SK-N-SH (cell line): ENCODE data around the gene AFAP1. TPM values are rescaled to one million over a fixed set of nuclear protein-coding genes. Genes with fewer than 3 reads are reported as not detected.

Source experiments
- CTCF ChIA-PET: fragments of 300-600, 350-600 bp; formaldehyde crosslinking; extraction: SDS; loops from one replicate; lab custom pipeline; 2021; lab: Yijun Ruan, JAX
- POLR2A ChIA-PET: fragments of 350-600 bp; sonication (Branson Sonifier 250); formaldehyde crosslinking; extraction: SDS; loops from one replicate; lab custom pipeline; 2020; ENCODE audit warnings: antibody characterized with exemption, inconsistent platforms; lab: Yijun Ruan, JAX
- DNase-seq: peaks from one replicate; pipeline ENCODE4 v3.0.0; 2012
- H2AFZ ChIP-seq: fragments of 200-600 bp; sonication (generic); 2 replicates; pipeline ENCODE4 v1.8.1; 2016; ENCODE audit warnings: antibody characterized with exemption, mild to moderate bottlenecking, low read depth
- H3F3A ChIP-seq: fragments of 200-600 bp; sonication (generic); replicated peaks from 2 replicates; pipeline ENCODE3; 2016; ENCODE audit warnings: antibody characterized with exemption, mild to moderate bottlenecking; ENCODE audit not compliant: insufficient read depth
- H3K27ac ChIP-seq, 2 experiments: fragments of 200-500 bp in 1 of 2; fragments of 200-600 bp in 1 of 2; sonication (Bioruptor generic) in 1 of 2; sonication (generic), shearing (Covaris generic) in 1 of 2; 2 replicates each; pipeline versions ENCODE4 v1.5.1 to v1.6.1; 2014 to 2016; ENCODE audit warnings: low read depth in 2 of 2, inconsistent platforms in 1 of 2, low read length in 1 of 2, mild to moderate bottlenecking in 1 of 2, mixed read lengths in 1 of 2
- H3K27me3 ChIP-seq: fragments of 200-600 bp; sonication (generic), shearing (Covaris generic); 2 replicates; pipeline ENCODE4 v1.6.1; 2016; ENCODE audit warnings: mixed run types; ENCODE audit not compliant: insufficient read depth
- H3K36me3 ChIP-seq, 2 experiments: fragments of 200-500 bp in 1 of 2; fragments of 200-600 bp in 1 of 2; sonication (Bioruptor generic) in 1 of 2; sonication (generic) in 1 of 2; replicated peaks in 1 of 2; 2 replicates each; pipeline versions ENCODE3 to v1.5.1; 2014 to 2016; ENCODE audit warnings: low read length in 1 of 2, mild to moderate bottlenecking in 1 of 2; ENCODE audit not compliant: insufficient read depth in 2 of 2, control insufficient read depth in 1 of 2
- H3K4me1 ChIP-seq, 2 experiments: fragments of 200-500 bp in 1 of 2; fragments of 200-600 bp in 1 of 2; sonication (Bioruptor generic) in 1 of 2; sonication (generic), shearing (Covaris generic) in 1 of 2; 2 replicates each; pipeline versions ENCODE4 v1.5.1 to v1.6.1; 2014 to 2016; ENCODE audit warnings: low read depth in 1 of 2, low read length in 1 of 2, mixed run types in 1 of 2; ENCODE audit not compliant: insufficient read depth in 2 of 2, control insufficient read depth in 1 of 2
- H3K4me2 ChIP-seq: fragments of 200-600 bp; sonication (generic), shearing (Covaris generic); 2 replicates; pipeline ENCODE4 v1.6.1; 2017; ENCODE audit warnings: mixed run types
- H3K4me3 ChIP-seq, 2 experiments: fragments of 200-500 bp in 1 of 2; fragments of 200-600 bp in 1 of 2; sonication (Bioruptor generic) in 1 of 2; sonication (generic), shearing (Covaris generic) in 1 of 2; 2 replicates each; pipeline versions ENCODE4 v1.5.1 to v1.8.1; 2014 to 2016; ENCODE audit warnings: low read depth in 2 of 2, inconsistent platforms in 1 of 2, low read length in 1 of 2, mild to moderate bottlenecking in 1 of 2, mixed read lengths in 1 of 2, moderate library complexity in 1 of 2
- H3K79me2 ChIP-seq: fragments of 200-600 bp; sonication (generic); 2 replicates; pipeline ENCODE4 v1.8.1; 2017; ENCODE audit warnings: mild to moderate bottlenecking; ENCODE audit not compliant: insufficient read depth
- H3K9ac ChIP-seq: fragments of 200-600 bp; sonication (generic); 2 replicates; pipeline ENCODE4 v1.6.1; 2017; ENCODE audit warnings: mixed run types
- H3K9me2 ChIP-seq: fragments of 200-600 bp; sonication (generic); 2 replicates; pipeline ENCODE4 v1.6.1; 2017; ENCODE audit warnings: mixed run types
- H3K9me3 ChIP-seq: fragments of 200-600 bp; sonication (generic); 2 replicates; pipeline ENCODE4 v1.6.1; 2017; ENCODE audit warnings: mixed run types, mild to moderate bottlenecking, moderate library complexity
- H4K20me1 ChIP-seq: fragments of 200-600 bp; sonication (generic); 2 replicates; pipeline ENCODE4 v1.6.1; 2017; ENCODE audit warnings: mild to moderate bottlenecking, mixed run types; ENCODE audit not compliant: insufficient read depth
- CHD2 ChIP-seq: fragments of 150-350 bp; IDR thresholded peaks from 2 replicates; pipeline ENCODE4 v1.6.1; 2018; ENCODE audit warnings: low read length; ENCODE audit not compliant: partially characterized antibody
- CTCF ChIP-seq: fragments of 200-600 bp; sonication (generic); IDR thresholded peaks from 2 replicates; pipeline ENCODE4 v1.6.1; 2017; ENCODE audit warnings: antibody characterized with exemption, mild to moderate bottlenecking, moderate library complexity
- EZH2phosphoT487 ChIP-seq: fragments of 200-600 bp; sonication (generic); IDR thresholded peaks from 2 replicates; pipeline ENCODE4 v1.6.1; 2017; ENCODE audit warnings: low read depth, mixed run types, mild to moderate bottlenecking, antibody characterized with exemption, moderate library complexity, borderline replicate concordance
- FOSL2 ChIP-seq: IDR thresholded peaks from 2 replicates; pipeline ENCODE4 v1.4.0; 2012; ENCODE audit warnings: low read depth, mild to moderate bottlenecking, moderate library complexity, borderline replicate concordance
- FOXJ3 ChIP-seq: sonication (generic); formaldehyde crosslinking; IDR thresholded peaks from 2 replicates; pipeline ENCODE4 v1.5.1; 2020; ENCODE audit warnings: mild to moderate bottlenecking, missing genetic modification reagents
- FOXM1 ChIP-seq: IDR thresholded peaks from 2 replicates; pipeline ENCODE4 v1.4.0; 2012; ENCODE audit warnings: low read depth, mild to moderate bottlenecking
- IRF3 ChIP-seq: fragments of 150-350 bp; IDR thresholded peaks from 2 replicates; pipeline ENCODE4 v1.6.1; 2016; ENCODE audit warnings: mild to moderate bottlenecking, low read depth, low read length
- JUND ChIP-seq: IDR thresholded peaks from 2 replicates; pipeline ENCODE4 v1.4.0; 2012
- MAX ChIP-seq: IDR thresholded peaks from 2 replicates; pipeline ENCODE4 v1.4.0; 2012; ENCODE audit warnings: low read depth
- NFIC ChIP-seq: IDR thresholded peaks from 2 replicates; pipeline ENCODE4 v1.4.0; 2012; ENCODE audit warnings: borderline replicate concordance
- NRF1 ChIP-seq: IDR thresholded peaks from 2 replicates; pipeline ENCODE4 v1.6.1; 2012; ENCODE audit warnings: low read depth, mild to moderate bottlenecking, low read length
- POLR2AphosphoS5 ChIP-seq: IDR thresholded peaks from 2 replicates; pipeline ENCODE4 v1.6.1; 2012; ENCODE audit warnings: low read depth, low read length
- REST ChIP-seq: IDR thresholded peaks from 2 replicates; pipeline ENCODE4 v1.6.1; 2012; ENCODE audit warnings: mild to moderate bottlenecking, low read depth, low read length, moderate library complexity
- RFX5 ChIP-seq: IDR thresholded peaks from 2 replicates; pipeline ENCODE4 v1.6.1; 2012; ENCODE audit warnings: mild to moderate bottlenecking, improper control_type of control experiment, low read length
- RXRA ChIP-seq: IDR thresholded peaks from 2 replicates; pipeline ENCODE4 v1.4.0; 2012; ENCODE audit warnings: low read depth, mild to moderate bottlenecking, borderline replicate concordance
- TAF1 ChIP-seq: IDR thresholded peaks from 2 replicates; pipeline ENCODE4 v1.6.1; 2012; ENCODE audit warnings: low read depth, mild to moderate bottlenecking, low read length, moderate library complexity, borderline replicate concordance
- TCF12 ChIP-seq: IDR thresholded peaks from 2 replicates; pipeline ENCODE4 v1.4.0; 2012
- TEAD4 ChIP-seq: IDR thresholded peaks from 2 replicates; pipeline ENCODE4 v1.4.0; 2012; ENCODE audit warnings: mild to moderate bottlenecking, borderline replicate concordance; ENCODE audit not compliant: insufficient read depth
- USF1 ChIP-seq: IDR thresholded peaks from 2 replicates; pipeline ENCODE4 v1.4.0; 2012; ENCODE audit warnings: low read depth, borderline replicate concordance
- YY1 ChIP-seq: IDR thresholded peaks from 2 replicates; pipeline ENCODE4 v1.4.0; 2012; ENCODE audit warnings: low read depth, mild to moderate bottlenecking
- WGBS: methylation state at CpG from one replicate; pipeline ENCODE4 v1.1.6; 2017; ENCODE audit warnings: low lambda C conversion rate; 5-methylcytosine and 5-hydroxymethylcytosine counted together
- polyA plus RNA-seq, 3 experiments: library from polyadenylated mRNA; depleted of rRNA; stranded (reverse); fragments of >200 nt; gene quantifications; 2 replicates each; pipeline ENCODE4 v1.2.3, GENCODE V29; 2012

AFAP1 gene
- polyA plus RNA-seq, 1 of the 3 experiments (the other 2 are of a cell fraction): 67.9 TPM

- TF ChIP-seq FOSL2: peak; percentile 40; the same call in 1 of the 2 replicates
- peak; percentile 87 for TF ChIP-seq CHD2
- no peak for TF ChIP-seq RXRA
- TF ChIP-seq JUND: peak; percentile 20; the same call in 1 of the 2 replicates
- no peak for TF ChIP-seq NRF1
- no peak for TF ChIP-seq CTCF
- no peak for TF ChIP-seq TEAD4
- no peak; the same call in 1 of the 2 replicates for TF ChIP-seq MAX
- peak; percentile 53; the same call in 1 of the 2 replicates for TF ChIP-seq NFIC
- peak; percentile 79 for TF ChIP-seq TCF12
- peak; percentile 61; the same call in 1 of the 2 replicates for TF ChIP-seq FOXJ3 (CRISPR knock-in tag)
- no peak for TF ChIP-seq EZH2phosphoT487
Measured at GRCh38 chr4:7892212-7893019, 47.2 kb downstream of the AFAP1 start (continued).

GRCh38 chr4:7890635-7891393 is 48.8 kb downstream of the AFAP1 start:
- ChIA-PET CTCF (interaction anchor here (0.8 to 0.9 kb wide), 3 partner anchors 37 to 41 kb away, joined by 3 to 5 read pairs (median 4); no protein-coding TSS in a partner anchor), POLR2A (interaction anchor here (2.3 kb wide), 1 partner anchor 12 kb away, joined by 8 read pairs; no protein-coding TSS in a partner anchor)
- no peak overlapping the region; a peak in 1 of 4 replicates for H3K4me3 ChIP-seq
- no peak for DNase-seq
- peaks cover 5% of the 10 kb centered on the region; the same call in 1 of the 2 replicates for H3K9me3 ChIP-seq
- H3F3A ChIP-seq: peaks cover 78% of the 10 kb centered on the region
- H3K9ac ChIP-seq: peak overlapping the region; percentile 60; the same call in 1 of the 2 replicates
- no peaks in the 10 kb centered on the region for H3K27me3 ChIP-seq
- WGBS: 24% methylated on average over 7 of the region's 7 CpGs
- H4K20me1 ChIP-seq: peaks cover 15% of the 10 kb centered on the region
- H3K36me3 ChIP-seq: peaks cover 3 to 30% of the 10 kb centered on the region in 2 experiments
- H3K9me2 ChIP-seq: no peaks in the 10 kb centered on the region
- peak overlapping the region; percentile 97 to 98 for H3K27ac ChIP-seq
- H3K4me2 ChIP-seq: peak overlapping the region; percentile 70
- peaks cover 100% of the 10 kb centered on the region for H3K79me2 ChIP-seq
- no peak overlapping the region for H2AFZ ChIP-seq
- H3K4me1 ChIP-seq: peaks cover 58 to 71% of the 10 kb centered on the region in 2 experiments
- TF ChIP-seq YY1: no peak
- no peak for TF ChIP-seq CHD2
- TF ChIP-seq NRF1: no peak
- peak; percentile 84 for TF ChIP-seq FOSL2
- no peak for TF ChIP-seq TAF1
- no peak for TF ChIP-seq USF1
- TF ChIP-seq IRF3: no peak
- TF ChIP-seq REST: no peak
- peak; percentile 73 for TF ChIP-seq JUND
- TF ChIP-seq NFIC: no peak
- TF ChIP-seq POLR2AphosphoS5: no peak; the same call in 1 of the 2 replicates
- TF ChIP-seq TEAD4: peak; percentile 56; the same call in 1 of the 2 replicates
- 0 out of 2 replicates have a peak, but pooled peaks have one; percentile 41 for TF ChIP-seq FOXM1
- TF ChIP-seq RFX5: no peak
